ENCODE measurements around the gene IQCE. TPM values are rescaled to one million over a fixed set of nuclear protein-coding genes. Genes with fewer than 3 reads are reported as not detected.
"Not testable (repeated sequence)": the region's sequence is repeated elsewhere in the genome, so short reads cannot be mapped to it uniquely, and the experiment has no call there.

Gene IQCE
- total RNA-seq, 1 experiment from 2014 or later, result 35.8 TPM

DNA sequence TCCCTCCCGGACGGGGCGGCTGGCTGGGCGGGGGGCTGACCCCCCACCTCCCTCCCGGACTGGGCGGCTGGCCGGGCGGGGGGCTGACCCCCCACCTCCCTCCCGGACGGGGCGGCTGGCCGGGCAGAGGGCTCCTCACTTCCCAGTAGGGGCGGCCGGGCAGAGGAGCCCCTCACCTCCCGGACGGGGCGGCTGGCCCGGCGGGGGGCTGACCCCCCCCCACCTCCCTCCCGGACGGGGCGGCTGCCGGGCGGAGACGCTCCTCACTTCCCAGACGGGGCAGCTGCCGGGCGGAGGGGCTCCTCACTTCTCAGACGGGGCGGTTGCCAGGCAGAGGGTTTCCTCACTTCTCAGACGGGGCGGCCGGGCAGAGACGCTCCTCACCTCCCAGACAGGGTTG, 24.6 kb upstream of the IQCE start:
- H3K36me3 ChIP-seq (ENCODE audit: low read depth); H3K9me2 ChIP-seq (ENCODE audit: insufficient read depth); H3K4me3 ChIP-seq; POLR2A ChIA-PET (ENCODE audit: unreplicated experiment); H3K27me3 ChIP-seq (ENCODE audit: insufficient read depth, low read depth); intact Hi-C loops (cut with micrococcal nuclease; ENCODE audit: unreplicated experiment); CTCF ChIA-PET; H2AFZ ChIP-seq; H3K9me3 ChIP-seq (ENCODE audit: insufficient read depth, low read depth); DNase-seq; H3K79me2 ChIP-seq (ENCODE audit: low read depth); H3K4me2 ChIP-seq; H3K27ac ChIP-seq; H4K20me1 ChIP-seq (ENCODE audit: insufficient read depth); BruUV-seq (replicated peaks): not testable (repeated sequence)
- Histone ChIP-seq H3F3A (ENCODE audit: insufficient read depth, low read depth) (peaks cover 20% of the 10 kb centered on the region), H3K4me1 (replicated peaks; ENCODE audit: insufficient read depth) (peaks cover 24% of the 10 kb centered on the region)

DNA sequence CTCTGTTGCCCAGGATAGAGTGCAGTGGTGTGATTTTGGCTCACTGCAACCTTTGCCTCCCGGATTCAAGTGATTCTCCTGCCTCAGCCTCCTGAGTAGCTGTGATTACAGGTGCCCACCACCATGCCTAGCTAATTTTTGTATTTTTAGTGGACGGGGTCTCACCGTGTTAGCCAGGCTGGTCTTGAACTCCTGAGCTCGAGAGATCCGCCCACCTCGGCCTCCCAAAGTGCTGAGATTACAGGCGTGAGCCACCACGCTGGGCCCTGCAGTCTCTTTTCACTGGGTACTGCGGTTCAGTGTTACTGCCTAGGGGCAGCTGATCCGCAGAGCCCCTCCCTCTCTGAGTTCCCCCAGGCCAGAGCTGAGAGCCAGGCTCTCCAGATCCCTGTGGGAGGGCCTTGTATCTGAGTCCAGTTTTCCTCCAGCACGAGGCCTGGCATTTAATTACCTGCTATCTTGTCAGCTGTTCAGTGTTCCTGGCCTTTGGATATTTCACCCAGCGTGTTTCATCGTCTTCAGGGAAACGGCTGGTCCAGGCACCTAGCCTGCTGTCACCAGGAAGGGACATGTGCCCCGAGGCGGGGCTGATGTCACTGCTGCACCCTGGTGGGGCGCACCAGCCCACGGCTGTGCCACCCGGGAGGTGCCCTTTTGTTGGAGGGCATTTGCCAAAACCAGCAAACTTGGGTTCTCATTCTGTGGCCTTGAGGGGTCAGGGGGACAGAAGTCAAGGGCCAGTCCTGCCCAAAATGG, 22.7 kb upstream of the IQCE start:
- H3K79me2 ChIP-seq (ENCODE audit: low read depth); intact Hi-C loops (cut with micrococcal nuclease; ENCODE audit: unreplicated experiment); BruUV-seq (replicated peaks); H3K4me1 ChIP-seq (replicated peaks; ENCODE audit: insufficient read depth); H4K20me1 ChIP-seq (ENCODE audit: insufficient read depth); H3K4me3 ChIP-seq; CTCF ChIA-PET; H2AFZ ChIP-seq; H3K27me3 ChIP-seq (ENCODE audit: insufficient read depth, low read depth); H3K36me3 ChIP-seq (ENCODE audit: low read depth); H3K9me2 ChIP-seq (ENCODE audit: insufficient read depth); H3K27ac ChIP-seq; POLR2A ChIA-PET (ENCODE audit: unreplicated experiment); H3F3A ChIP-seq (ENCODE audit: insufficient read depth, low read depth); DNase-seq; H3K9me3 ChIP-seq (ENCODE audit: insufficient read depth, low read depth): not testable (repeated sequence)
- H3K4me2 ChIP-seq, result peak overlapping the region; percentile 77; the same call in 1 of the 2 replicates

GRCh38 chr7:2537981-2538851, 20.6 kb upstream of the IQCE start:
- H3K4me2 ChIP-seq, result no peak overlapping the region
- H3K9me3 ChIP-seq (ENCODE audit: insufficient read depth, low read depth), result no peaks in the 10 kb centered on the region
- H3K4me3 ChIP-seq, result no peak overlapping the region
- no peak overlapping the region for H3K27ac ChIP-seq
- intact Hi-C loops (cut with micrococcal nuclease; ENCODE audit: unreplicated experiment), result no loop called here
- DNase-seq, result no peak
- ChIA-PET POLR2A (ENCODE audit: unreplicated experiment) (no interaction called here), CTCF (no interaction called here)
- H4K20me1 ChIP-seq (ENCODE audit: insufficient read depth), result no peaks in the 10 kb centered on the region
- BruUV-seq (replicated peaks), result TSS peak; percentile 38
- H3K36me3 ChIP-seq (ENCODE audit: low read depth), result peaks cover 7% of the 10 kb centered on the region; the same call in 1 of the 2 replicates
- H2AFZ ChIP-seq, result no peak overlapping the region
- H3K9me2 ChIP-seq (ENCODE audit: insufficient read depth), result no peaks in the 10 kb centered on the region
- H3K79me2 ChIP-seq (ENCODE audit: low read depth), result no peaks in the 10 kb centered on the region
- no peaks in the 10 kb centered on the region for H3K27me3 ChIP-seq (ENCODE audit: insufficient read depth, low read depth)
- no peaks in the 10 kb centered on the region for H3K4me1 ChIP-seq (replicated peaks; ENCODE audit: insufficient read depth)
- TF ChIP-seq CTCF (conservative IDR thresholded peaks at IDR 0.05) (no peak), EZH2 (IDR thresholded peaks at IDR 0.05; ENCODE audit: low read depth) (no peak)
- H3F3A ChIP-seq (ENCODE audit: insufficient read depth, low read depth), result peaks cover 6% of the 10 kb centered on the region; the same call in 1 of the 2 replicates

Measured in PC-9 (cell line).